Neural progenitor cell (in vitro differentiated cells): ENCODE results near the gene LMF2.

Experiments
- CTCF ChIP-seq: fragments of 200-600 bp; sonication (generic); IDR thresholded peaks from 2 replicates; pipeline ENCODE4 v1.5.1; 2017; ENCODE audit warnings: antibody characterized with exemption, mild to moderate bottlenecking
- EZH2 ChIP-seq: fragments of 200-600 bp; sonication (generic); IDR thresholded peaks from 2 replicates; pipeline ENCODE4 v1.6.1; 2017; ENCODE audit warnings: antibody characterized with exemption, mild to moderate bottlenecking, moderate library complexity
- EZH2phosphoT487 ChIP-seq: fragments of 200-600 bp; sonication (generic); IDR thresholded peaks from 2 replicates; pipeline ENCODE4 v1.6.1; 2017; ENCODE audit warnings: antibody characterized with exemption

DNA sequence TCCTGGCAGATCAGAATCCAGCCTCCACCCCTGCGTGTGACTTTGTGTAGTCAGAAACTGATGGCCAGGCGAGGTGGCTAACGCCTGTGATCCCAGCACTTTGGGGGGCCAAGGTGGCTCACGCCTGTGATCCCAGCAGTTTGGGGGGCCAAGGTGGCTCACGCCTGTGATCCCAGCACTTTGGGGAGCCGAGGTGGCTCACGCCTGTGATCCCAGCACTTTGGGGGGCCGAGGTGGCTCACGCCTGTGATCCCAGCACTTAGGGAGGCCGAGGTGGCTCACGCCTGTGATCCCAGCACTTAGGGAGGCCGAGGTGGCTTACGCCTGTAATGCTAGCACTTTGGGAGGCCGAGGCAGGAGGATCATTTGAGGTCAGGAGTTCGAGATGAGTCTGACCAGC is 5.7 kb upstream of the LMF2 start:
- TF ChIP-seq CTCF, result no peak
- TF ChIP-seq EZH2, result no peak
- TF ChIP-seq EZH2phosphoT487, result no peak
